ENCODE results near the gene APOC3. TPM values are rescaled to one million over a fixed set of nuclear protein-coding genes. Genes with fewer than 3 reads are reported as not detected.
"Not testable (repeated sequence)": the region's sequence is repeated elsewhere in the genome, so short reads cannot be mapped to it uniquely, and the experiment has no call there.

The APOC3 gene
- total RNA-seq, 1 donor from 2014 or later = not detected

DNA sequence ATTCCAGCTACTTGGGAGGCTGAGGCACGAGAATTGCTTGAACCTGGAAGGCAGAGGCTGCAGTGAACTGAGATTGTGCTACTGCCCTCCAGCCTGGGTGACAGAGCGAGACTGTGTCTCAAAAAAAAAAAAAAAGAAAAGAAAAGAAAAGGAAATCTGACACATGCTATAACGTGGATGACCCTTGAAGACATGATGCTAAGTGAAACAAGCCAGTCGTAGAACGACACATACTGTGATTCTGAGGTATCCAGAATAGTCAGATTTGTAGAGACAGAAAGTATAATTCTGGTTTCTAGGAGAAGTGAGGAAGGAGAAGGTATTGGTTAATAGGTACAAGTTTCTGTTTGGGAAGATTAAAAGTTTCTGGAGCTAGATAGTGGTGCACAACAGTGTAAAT lies 31.3 kb upstream of the APOC3 start:
- no peak for DNase-seq (ENCODE audit: low spot score)
- intact Hi-C loops (cut with DNase I) = no loop called here

DNA sequence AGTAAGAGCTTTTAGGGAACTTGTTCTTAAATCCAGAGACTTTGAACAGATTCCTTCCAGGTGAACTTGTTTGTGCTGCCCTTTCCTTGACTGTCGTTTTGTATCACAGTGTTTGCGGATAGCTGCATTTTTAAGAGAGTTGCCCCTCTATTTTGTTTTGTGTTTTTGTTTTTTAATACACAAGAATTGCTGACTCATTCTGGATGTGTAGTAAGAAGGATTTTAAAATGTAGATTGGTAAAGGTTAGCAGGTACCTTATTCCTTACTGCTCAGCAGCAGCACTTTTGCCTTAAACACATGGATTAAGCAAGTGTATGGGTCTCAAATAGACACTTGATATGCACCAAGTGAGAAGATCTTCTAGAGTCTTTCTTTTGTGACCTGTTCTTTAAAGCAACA lies 29.1 kb upstream of the APOC3 start:
- intact Hi-C loops (cut with DNase I) = no loop called here
- no peak for DNase-seq (ENCODE audit: low spot score)

DNA sequence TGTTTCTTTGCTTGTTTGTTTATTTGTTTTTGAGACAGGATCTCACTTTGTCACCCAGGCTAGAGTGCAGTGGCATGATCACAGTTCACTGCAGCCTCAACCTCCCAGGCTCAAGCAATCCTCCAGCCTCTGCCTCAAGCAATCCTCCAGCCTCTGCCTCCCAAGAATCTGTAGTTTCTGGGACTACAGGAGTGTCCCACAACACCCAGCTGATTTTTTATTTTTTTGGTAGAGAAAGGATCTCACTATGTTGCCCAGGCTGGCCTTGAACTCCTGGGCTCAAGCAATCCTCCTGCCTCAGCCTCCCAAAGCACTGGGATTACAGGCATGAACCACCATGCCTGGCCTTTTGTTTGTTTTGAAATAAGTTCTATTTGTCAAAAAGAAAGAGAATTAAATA lies 28.0 kb upstream of the APOC3 start:
- intact Hi-C loops (cut with DNase I); DNase-seq (ENCODE audit: low spot score): not testable (repeated sequence)

DNA sequence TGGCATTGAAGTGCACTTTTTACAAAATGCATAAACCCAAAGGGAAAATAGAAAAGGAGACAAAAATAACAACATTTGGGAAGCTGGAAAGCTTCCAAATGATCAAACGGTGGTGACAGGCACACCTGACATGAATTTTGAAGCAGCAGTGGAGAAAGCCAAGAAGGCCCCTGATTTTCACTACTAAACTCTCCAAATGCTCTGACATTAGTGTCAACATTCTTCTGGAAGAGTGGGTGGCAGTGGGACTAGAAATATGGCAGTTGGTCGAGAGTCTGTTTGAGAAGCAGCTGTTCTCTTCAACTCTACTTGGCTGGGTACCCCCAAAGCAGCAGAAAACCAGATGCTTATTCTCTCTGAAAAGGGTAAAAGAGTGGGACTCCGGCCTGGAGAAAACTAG lies 25.7 kb upstream of the APOC3 start:
- no peak for DNase-seq (ENCODE audit: low spot score)

DNA sequence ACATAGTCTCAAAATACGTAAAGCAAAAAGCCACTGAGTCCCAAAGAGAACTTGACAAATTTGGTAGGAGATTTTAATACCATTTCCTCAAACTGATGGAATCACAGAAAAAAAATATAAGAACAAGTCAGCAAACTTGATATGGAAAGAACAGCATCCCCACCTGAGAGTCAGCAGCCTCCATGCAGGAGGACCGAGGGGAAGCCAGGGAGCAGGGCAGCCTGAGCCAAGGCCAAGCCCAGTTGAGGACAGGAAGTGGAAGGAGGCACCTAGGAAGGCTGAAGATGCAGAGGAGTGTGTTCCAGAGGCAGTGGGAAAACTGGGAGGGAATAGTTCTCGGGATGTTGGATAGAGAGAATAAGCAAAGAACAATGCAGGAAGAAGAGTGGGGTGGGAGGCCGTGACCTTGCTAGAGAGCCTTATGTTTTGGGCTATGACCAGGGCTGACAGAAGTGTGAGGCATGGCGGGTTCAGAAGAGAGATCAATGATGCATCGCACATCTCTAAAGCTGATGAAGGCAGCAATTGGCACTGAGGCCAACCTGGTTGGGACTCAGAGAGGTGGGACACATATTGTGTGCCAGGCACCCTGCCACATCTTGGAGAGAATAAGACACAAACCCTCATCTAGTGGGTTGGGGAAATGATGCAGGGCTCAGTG lies 22.0 kb upstream of the APOC3 start:
- intact Hi-C loops (cut with DNase I) = no loop called here
- DNase-seq (ENCODE audit: low spot score) = no peak

More for the DNA sequence above, 25.7 kb upstream of the APOC3 start:
- intact Hi-C loops (cut with DNase I) = no loop called here

DNA sequence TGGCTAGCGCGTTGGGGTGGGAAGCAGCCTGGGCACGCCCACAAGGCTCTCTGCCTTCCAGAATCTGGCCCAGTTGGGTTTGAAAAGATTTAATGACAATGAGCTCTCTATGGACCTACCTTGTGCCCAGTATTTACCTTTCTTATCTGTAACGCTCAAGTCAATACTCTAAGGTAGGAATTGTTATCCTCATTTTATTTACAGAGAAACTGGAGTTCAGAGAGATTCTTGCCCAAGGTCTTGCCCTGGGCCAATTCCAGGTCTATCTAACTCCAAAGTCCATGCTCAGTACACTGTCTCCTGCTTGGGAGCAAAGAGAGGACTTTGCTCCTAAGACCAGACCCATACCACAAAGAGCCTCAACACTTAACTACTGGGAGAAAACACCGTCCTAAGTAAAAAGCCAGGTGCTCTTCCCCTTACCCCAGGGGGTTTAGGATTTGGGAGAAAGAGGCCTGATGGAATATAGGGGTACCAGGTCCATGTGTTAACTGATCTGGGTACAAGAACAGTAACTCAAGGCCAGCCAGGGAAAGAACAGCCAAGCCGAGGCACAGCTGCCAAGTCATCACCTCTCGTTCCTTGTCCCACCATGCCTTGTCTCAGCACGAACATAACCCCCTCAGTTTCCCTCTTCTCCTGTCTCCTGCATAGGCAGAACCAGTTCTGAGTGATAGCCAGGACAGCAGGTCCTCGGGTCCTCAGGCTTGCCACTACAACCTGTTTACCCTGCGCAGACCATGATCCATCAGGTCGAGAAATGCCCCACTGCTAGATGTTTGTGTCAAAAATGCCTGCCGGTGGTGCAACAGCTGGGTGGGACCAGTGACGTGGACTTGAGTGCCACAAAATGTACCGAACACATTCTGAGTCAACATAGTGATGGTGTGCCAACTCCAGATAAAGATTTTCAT lies 21.2 kb upstream of the APOC3 start:
- DNase-seq (ENCODE audit: low spot score) = no peak
- intact Hi-C loops (cut with DNase I) = no loop called here

DNA sequence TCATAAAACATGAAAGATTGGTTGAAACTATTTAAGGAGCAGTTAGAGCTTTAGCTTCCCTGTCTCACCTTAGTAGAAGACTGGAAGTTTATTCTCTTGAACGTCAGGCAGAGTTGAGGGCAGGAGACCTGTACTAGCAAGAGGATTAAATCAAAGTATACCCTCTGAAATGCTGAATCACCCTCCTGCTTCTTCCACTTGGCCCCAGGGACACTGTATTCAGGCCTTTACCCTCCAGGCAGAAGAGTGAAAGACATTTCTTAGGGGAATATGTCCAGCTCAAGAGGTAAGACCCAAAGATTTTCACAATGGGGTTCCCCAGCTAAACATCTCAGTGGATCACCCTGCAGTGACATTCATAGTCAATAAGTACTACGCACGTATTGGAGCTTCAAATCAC lies 18.5 kb upstream of the APOC3 start:
- DNase-seq (ENCODE audit: low spot score) = no peak
- intact Hi-C loops (cut with DNase I) = no loop called here

DNA sequence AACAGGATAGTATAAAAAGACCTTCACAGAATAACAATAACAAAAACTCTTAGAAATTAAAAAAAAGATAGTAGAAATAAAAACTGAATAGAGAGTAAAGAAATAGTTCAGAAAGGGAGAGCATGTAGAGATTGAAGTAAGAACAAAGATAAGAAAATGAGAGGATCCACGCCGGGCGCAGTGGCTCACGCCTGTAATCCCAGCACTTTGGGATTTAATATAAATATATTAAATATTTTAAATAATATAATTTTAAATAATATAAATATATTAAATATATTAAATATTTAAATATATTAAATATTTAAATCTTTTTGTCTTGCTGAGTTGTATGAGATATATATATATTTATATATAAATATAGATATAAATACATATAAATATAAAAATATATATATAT lies 17.6 kb upstream of the APOC3 start:
- DNase-seq (ENCODE audit: low spot score) = no peak
- intact Hi-C loops (cut with DNase I) = no loop called here

DNA sequence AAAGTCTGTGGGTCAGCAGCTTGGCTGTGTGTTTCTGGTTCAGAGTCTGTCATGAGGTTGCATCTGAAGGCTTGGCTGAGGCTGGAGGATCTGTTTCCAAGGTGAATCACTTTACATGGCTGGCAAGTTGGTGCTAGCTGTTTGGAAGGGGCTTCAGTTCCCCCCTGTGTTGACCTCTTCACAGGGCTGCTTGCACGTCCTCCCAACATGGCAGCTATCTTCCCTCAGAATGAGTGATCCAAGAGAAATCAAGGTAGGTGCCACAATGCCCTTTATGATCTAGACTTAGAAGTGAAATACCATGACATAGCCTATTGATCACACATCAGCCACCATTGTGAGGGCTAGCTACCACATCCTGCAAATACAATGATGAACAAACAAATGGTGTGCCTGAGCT lies 16.5 kb upstream of the APOC3 start:
- DNase-seq (ENCODE audit: low spot score) = no peak
- intact Hi-C loops (cut with DNase I) = no loop called here

DNA sequence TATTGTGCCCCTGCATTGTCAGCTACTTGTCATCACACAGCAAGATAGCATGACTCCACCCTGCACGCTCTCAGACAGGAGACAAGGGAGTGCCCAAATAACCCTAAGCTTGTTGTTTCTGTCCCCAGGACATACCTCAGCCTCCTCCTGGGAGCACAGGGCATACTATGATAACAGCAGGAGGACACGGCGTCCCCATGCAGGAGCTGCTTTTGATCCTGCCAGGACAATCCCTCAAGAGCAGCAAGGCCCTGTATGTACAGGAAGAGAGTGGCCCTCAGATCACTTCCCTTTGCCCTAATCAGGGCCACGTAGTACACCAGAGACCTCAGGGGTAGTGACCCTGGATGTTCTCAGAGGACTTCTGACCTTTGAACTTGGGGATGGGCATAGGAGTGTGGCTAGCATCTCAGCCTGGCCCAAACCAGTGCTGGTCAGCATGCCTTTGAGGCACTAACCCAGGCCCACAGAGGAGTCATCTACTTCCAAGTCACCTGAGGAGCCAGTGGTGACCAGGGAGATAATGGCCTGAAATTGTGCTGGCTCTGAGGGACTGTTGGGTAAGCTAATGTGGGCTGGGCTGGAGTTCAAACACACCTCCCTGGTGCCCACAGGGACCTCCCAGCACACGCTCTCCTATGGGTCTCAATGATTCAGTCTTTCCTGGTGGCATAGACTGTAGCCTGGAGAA lies 15.8 kb upstream of the APOC3 start:
- intact Hi-C loops (cut with DNase I) = no loop called here

DNA sequence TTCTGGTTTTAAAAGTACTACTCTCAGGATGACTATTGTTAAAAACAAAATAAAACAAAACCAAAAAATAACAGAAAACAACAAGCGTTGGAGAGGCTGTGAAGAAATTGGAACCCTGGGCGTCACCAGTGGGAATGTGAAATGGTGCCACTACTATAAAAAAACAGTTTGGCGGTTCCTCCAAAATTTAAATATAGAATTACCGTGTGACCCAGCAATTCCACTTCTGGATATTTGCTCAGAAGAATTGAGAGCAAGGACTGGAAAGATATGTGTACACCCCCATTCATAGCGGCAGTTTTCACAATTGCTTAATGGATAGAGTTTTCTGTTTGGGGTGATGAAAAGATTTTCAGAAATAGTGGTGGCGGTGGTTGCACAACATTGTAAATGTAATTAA lies 15.2 kb upstream of the APOC3 start:
- no peak for DNase-seq (ENCODE audit: low spot score)
- intact Hi-C loops (cut with DNase I) = no loop called here

More for the DNA sequence above, 15.8 kb upstream of the APOC3 start:
- no peak for DNase-seq (ENCODE audit: low spot score)

DNA sequence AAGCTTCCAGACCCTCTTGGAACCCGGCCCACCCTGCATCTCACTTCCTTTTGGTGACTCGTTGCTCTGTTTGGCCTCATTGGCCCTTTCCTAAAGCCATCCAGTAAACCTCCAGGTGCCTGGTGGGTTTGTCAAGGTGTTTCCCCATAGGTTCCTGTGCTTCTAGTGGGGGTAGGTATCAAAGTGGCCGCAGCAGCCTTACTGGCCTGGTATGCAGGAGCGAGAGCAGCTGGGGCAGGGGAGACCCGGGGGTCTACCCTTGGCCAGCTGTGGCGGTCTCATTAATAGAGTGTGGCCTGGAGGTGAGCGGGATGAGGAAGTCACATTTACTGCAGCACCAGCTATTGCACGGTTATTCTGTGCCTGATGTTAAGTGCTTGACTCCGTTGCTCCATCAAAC lies 10.7 kb upstream of the APOC3 start:
- no peak for DNase-seq (ENCODE audit: low spot score)
- intact Hi-C loops (cut with DNase I) = no loop called here

DNA sequence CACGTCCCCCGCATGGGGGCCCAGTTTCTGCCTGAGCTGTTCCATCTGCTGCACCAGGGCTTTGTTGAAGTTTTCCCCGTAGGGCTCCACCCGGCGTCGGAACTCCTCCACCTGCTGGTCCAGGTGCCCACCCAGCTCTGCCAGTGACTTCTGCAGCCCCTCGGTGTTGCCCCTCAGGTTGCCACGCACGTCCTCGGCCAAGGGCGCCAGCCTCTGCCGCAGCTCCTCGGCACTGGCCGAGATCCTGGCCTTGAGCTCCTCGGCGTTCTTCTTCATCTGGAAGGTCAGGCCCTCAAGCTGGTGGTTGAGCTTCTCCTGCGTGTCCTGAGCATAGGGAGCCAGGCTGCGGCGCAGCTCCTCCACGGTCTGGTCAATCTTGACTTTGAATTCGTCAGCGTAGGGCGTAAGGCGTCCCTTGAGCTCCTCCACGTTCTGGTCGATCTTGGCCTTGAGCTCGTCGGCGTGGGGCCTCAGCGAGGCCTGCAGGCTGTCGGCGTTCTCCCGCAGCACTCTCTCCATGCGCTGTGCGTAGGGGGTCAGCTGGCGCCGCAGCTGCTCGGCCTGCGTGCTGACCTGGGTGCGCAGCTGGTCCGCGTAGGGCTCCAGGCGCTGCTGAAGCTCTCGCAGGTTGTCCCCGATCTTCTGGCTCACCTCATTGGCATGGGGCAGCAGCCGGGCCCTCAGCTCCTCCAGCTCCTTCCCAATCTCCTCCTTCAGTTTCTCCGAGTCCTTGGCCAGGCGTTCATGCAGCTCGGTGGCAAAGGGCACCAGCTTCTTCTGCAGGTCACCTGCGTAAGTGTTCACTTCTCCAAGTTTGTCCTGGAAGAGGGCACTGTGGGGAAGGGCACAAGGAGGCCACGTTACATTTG lies 8.4 kb upstream of the APOC3 start:
- no peak for DNase-seq (ENCODE audit: low spot score)
- intact Hi-C loops (cut with DNase I) = no loop called here

DNA sequence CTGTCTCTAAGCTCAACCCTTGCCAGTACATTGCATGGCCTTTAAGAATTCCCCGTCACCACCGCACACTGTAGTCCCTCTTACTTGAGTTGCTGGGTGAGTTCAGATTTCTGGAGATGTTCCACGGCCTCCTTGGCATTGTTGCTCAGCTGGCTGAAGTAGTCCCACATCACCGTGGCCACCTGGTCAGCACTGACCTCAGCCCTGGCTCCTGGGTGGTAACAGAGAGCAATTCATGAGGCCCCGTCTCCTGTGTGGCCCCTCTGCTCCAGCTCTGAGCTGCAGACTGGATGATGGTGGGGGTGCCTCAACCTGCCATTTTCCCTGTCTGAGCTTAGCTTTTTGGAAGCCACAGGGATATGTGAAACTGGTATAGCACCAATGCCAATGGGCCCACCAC lies 7.1 kb upstream of the APOC3 start:
- no peak for DNase-seq (ENCODE audit: low spot score)
- intact Hi-C loops (cut with DNase I) = no loop called here

DNA sequence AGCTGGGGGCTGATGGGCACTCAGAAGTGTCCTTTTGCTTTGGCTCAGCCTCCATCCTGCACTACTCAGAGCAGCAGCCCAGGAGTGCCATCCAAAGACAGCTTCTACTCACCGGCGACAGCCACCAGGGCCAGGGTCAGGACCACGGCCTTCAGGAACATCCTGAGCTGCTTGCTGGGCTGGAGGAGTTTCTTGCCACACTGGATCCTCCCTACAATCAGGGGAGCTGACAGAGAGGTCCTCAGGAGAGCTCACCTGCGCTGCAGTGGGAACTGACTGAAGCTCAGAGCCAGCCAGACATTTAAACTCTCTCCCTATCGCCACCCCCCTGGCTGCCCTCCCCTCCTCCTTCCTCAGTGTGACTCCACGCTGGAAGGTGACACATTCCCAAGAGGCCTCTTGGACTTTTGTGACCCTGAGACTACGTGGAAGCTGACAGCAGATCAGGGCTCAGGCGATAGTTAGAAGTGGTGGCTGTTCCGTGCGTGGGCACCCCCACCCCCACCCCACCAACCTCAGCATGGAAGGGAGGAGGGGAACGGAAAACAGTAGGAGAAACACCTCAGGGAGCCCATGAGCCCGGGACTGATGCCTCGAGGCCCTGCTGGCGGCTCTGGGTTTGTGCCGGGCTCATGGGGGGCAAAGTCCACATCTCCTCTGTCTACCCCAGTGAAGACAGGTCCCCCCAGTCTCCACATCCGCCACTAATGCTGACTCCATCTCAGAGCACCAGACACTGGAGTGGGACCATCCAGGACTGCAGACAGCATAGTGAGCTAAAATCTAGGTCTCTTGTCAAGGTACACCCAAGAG lies 6.5 kb upstream of the APOC3 start, which contains the start of gene APOA4:
Gene APOA4, minus strand, starts transcription at position 274 of the 813 bp plus-strand sequence. Its CDS starts 113 bp downstream, at position 161.
- intact Hi-C loops (cut with DNase I) = no loop called here

DNA sequence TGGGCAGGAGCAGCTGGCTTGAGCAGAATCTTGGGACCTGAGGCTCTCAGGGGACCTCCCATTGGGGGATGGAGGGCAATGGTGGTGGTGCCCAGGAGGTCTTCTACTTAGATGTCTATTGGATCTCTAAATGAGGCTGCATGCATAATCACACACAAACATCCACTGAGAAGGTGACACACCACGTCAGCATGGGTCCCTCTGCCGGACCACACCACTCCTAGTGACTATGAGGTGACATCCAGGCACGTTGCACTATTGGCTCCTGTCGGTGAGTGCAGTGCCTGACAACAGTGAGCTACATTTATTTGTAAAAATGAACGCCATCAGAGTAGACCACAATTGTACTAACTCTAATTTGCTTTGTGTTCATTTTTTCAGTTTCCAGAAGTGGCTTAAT lies 4.3 kb upstream of the APOC3 start:
- no peak for DNase-seq (ENCODE audit: low spot score)
- intact Hi-C loops (cut with DNase I) = no loop called here

More for the DNA sequence above, 6.5 kb upstream of the APOC3 start, which contains the start of gene APOA4:
- DNase-seq (ENCODE audit: low spot score) = no peak

DNA sequence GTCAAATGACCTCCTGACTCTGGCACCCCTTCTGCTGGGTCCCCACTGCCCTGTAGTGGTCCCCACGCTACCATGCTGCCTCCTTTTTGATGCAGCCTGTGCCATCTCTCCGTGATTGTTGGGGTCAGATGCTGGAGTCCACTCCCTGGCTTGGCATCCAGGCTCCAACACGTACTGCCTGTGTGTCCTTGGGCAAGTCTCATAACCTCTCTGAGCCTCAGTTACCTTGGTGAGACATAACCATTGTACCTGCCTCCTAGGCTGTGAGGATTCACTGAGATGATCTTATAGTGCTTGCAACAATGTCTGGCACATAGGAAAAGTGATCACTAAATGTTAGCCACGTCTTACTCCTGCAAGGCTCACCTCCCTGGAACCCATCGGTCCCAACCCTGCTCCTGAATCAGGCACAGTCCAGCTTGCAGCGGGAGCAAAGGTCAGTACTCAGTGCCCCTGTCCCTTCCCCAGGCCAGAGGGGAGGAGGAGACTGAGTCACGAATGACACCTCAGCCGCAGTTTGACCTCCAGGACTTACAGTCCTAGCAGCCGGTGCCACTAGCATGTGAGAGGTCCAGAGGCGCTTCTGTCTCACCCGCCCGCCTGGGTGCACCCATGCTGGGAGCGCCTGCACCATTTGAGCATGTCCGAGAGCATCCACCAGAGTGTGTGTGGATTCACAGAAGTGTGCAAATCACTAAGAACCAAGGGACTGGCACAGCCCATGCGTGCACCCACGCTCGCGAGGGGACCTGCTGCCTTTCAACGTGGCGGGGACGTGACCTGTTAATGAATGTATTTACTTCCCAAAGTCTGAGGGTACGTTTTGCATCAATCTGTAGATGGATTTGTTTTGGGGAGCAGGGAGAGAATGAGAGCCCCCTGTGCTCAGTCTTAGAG lies 3.6 kb upstream of the APOC3 start:
- intact Hi-C loops (cut with DNase I) = no loop called here
- no peak for DNase-seq (ENCODE audit: low spot score)

All from cardiac septum (tissue), 1 donor.